ENCODE results near the gene MAP3K2. TPM values are rescaled to one million over a fixed set of nuclear protein-coding genes. Genes with fewer than 3 reads are reported as not detected.

The MAP3K2 gene
- total and polyA plus RNA-seq, 2 experiments from 2014 or later: 10.2 to 23.5 TPM

DNA sequence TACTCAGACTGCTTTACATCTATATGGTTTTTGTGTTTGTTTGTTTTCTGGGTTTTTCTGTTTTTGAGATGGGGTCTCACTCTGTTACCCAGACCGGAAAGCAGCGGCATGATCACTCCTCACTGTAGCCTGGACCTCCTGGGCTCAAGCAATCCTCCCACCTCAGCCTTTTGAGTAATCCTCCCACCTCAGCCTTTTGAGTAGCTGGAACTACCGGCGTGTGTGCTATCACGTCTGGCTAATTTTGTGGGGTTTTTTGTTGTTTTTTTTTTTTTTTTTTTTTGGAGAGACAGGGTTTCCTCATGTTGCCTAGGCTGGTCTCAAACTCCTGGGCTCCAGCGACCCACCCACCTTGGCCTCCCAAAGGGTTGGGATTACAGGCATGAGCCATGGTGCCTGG, 9.1 kb downstream of the MAP3K2 start (continued):
- no peak for TF ChIP-seq ETS1 (IDR thresholded peaks at IDR 0.05)
- no peak for TF ChIP-seq NANOG (IDR thresholded peaks at IDR 0.05; ENCODE audit: borderline replicate concordance)
- TF ChIP-seq STAT1 (IDR thresholded peaks at IDR 0.05; ENCODE audit: unreplicated experiment): no peak

DNA sequence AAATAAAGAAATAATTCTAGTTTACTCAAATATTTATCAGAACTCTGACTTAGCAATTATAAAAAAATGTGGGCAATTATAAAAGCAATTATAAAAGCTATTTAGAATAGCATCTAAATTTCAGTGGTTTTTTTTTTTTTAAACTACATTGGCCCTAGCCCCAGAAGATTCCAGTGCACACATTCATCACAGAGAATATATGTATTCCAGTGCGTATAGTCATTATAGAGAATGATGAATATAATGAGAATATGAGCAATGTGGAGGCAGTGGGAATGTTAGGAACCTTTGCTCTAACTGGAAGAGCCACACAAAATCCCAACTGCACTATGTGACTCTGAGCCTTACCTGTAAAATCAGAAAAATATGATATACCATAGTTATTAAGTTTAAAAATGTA, 10.5 kb downstream of the MAP3K2 start:
- H3K79me2 ChIP-seq (replicated peaks; ENCODE audit: insufficient read depth): peaks cover 97% of the 10 kb centered on the region
- no peaks in the 10 kb centered on the region for H3F3A ChIP-seq (replicated peaks; ENCODE audit: low read depth)
- DNase-seq (ENCODE audit: low spot score) (no peak), ATAC-seq (no peak)
- no peak for TF ChIP-seq ZNF331 (CRISPR knock-in tag; IDR thresholded peaks at IDR 0.05; ENCODE audit: low read depth)
- TF ChIP-seq NANOG (IDR thresholded peaks at IDR 0.05; ENCODE audit: borderline replicate concordance): no peak
- no peak for TF ChIP-seq ZNF114 (CRISPR knock-in tag; IDR thresholded peaks at IDR 0.05)
- no peak for TF ChIP-seq EZH2phosphoT487 (IDR thresholded peaks at IDR 0.05; ENCODE audit: unreplicated experiment)
- no peak for TF ChIP-seq CREB1 (CRISPR knock-in tag; IDR thresholded peaks at IDR 0.05; ENCODE audit: low read depth)
- TF ChIP-seq, protein P1, sequence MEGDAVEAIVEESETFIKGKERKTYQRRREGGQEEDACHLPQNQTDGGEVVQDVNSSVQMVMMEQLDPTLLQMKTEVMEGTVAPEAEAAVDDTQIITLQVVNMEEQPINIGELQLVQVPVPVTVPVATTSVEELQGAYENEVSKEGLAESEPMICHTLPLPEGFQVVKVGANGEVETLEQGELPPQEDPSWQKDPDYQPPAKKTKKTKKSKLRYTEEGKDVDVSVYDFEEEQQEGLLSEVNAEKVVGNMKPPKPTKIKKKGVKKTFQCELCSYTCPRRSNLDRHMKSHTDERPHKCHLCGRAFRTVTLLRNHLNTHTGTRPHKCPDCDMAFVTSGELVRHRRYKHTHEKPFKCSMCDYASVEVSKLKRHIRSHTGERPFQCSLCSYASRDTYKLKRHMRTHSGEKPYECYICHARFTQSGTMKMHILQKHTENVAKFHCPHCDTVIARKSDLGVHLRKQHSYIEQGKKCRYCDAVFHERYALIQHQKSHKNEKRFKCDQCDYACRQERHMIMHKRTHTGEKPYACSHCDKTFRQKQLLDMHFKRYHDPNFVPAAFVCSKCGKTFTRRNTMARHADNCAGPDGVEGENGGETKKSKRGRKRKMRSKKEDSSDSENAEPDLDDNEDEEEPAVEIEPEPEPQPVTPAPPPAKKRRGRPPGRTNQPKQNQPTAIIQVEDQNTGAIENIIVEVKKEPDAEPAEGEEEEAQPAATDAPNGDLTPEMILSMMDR (conservative IDR thresholded peaks at IDR 0.05; ENCODE audit: low read depth in 2 of 2): no peak
- TF ChIP-seq STAT1 (IDR thresholded peaks at IDR 0.05; ENCODE audit: unreplicated experiment): no peak
- no peak for TF ChIP-seq POLR2AphosphoS5 (IDR thresholded peaks at IDR 0.05; ENCODE audit: low read depth)
- TF ChIP-seq ETS1 (IDR thresholded peaks at IDR 0.05): no peak
- no peak for TF ChIP-seq JUNB (IDR thresholded peaks at IDR 0.05; ENCODE audit: unreplicated experiment)
- TF ChIP-seq, protein P2, sequence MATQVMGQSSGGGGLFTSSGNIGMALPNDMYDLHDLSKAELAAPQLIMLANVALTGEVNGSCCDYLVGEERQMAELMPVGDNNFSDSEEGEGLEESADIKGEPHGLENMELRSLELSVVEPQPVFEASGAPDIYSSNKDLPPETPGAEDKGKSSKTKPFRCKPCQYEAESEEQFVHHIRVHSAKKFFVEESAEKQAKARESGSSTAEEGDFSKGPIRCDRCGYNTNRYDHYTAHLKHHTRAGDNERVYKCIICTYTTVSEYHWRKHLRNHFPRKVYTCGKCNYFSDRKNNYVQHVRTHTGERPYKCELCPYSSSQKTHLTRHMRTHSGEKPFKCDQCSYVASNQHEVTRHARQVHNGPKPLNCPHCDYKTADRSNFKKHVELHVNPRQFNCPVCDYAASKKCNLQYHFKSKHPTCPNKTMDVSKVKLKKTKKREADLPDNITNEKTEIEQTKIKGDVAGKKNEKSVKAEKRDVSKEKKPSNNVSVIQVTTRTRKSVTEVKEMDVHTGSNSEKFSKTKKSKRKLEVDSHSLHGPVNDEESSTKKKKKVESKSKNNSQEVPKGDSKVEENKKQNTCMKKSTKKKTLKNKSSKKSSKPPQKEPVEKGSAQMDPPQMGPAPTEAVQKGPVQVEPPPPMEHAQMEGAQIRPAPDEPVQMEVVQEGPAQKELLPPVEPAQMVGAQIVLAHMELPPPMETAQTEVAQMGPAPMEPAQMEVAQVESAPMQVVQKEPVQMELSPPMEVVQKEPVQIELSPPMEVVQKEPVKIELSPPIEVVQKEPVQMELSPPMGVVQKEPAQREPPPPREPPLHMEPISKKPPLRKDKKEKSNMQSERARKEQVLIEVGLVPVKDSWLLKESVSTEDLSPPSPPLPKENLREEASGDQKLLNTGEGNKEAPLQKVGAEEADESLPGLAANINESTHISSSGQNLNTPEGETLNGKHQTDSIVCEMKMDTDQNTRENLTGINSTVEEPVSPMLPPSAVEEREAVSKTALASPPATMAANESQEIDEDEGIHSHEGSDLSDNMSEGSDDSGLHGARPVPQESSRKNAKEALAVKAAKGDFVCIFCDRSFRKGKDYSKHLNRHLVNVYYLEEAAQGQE (IDR thresholded peaks at IDR 0.05; ENCODE audit: unreplicated experiment): no peak
- no peak for TF ChIP-seq EZH2 (IDR thresholded peaks at IDR 0.05; ENCODE audit: low read depth, unreplicated experiment)
- H2AFZ ChIP-seq: no peak overlapping the region
- peaks cover 45% of the 10 kb centered on the region for H3K9me3 Mint-ChIP-seq
- H3K36me3 Mint-ChIP-seq (ENCODE audit: low read depth): peaks cover 46% of the 10 kb centered on the region
- no peaks in the 10 kb centered on the region for H3K9me2 ChIP-seq (ENCODE audit: insufficient read depth)
- no peak overlapping the region for H3K27ac Mint-ChIP-seq
- H3K4me3 ChIP-seq: no peak overlapping the region
- H3K36me3 ChIP-seq (ENCODE audit: insufficient read depth): peaks cover 5% of the 10 kb centered on the region; the same call in 1 of the 2 replicates
- no peak overlapping the region for H3K4me2 ChIP-seq
- H3K4me3 Mint-ChIP-seq: no peak overlapping the region
- H3K27ac ChIP-seq (ENCODE audit: low read depth): no peak overlapping the region
- H4K20me1 ChIP-seq (replicated peaks; ENCODE audit: insufficient read depth): peaks cover 9% of the 10 kb centered on the region
- H3K4me1 Mint-ChIP-seq: no peaks in the 10 kb centered on the region
- no peaks in the 10 kb centered on the region for H3K27me3 ChIP-seq (ENCODE audit: insufficient read depth)
- no peaks in the 10 kb centered on the region; the same call in 1 of the 2 replicates for H3K4me1 ChIP-seq (ENCODE audit: insufficient read depth)
- no peaks in the 10 kb centered on the region for H3K27me3 Mint-ChIP-seq (ENCODE audit: insufficient read depth, low read depth, poor library complexity)
